ENCODE data around the gene MICAL3. TPM values are rescaled to one million over a fixed set of nuclear protein-coding genes. Genes with fewer than 3 reads are reported as not detected.

MICAL3 gene
- total and polyA plus RNA-seq, 2 donors from 2014 or later: 5.0 to 99.4 TPM

DNA sequence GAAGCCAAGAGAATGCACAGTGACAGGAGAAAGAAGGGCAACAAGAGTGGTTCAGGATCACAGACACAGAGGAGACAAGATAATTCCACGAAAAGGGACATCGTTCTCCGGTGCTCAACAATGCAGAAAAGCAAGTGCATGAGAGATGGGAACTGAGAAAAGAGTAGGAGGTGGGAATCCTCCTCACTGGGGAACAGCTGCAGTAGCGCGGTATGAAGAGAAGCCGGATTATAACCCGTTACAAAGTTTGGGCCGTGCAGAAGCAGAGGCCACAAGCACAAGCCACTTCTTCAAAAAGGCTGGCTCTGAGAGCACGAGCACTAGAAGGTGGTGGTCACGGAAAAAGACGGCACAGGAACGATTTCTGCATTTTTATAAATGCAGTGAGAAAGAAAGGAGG lies 135.9 kb downstream of the MICAL3 start:
- H3K9me3 ChIP-seq (ENCODE audit: control insufficient read depth in 2 of 3, insufficient read depth in 1 of 3, low read length in 3 of 3): no peaks in the 10 kb centered on the region
- no peak for FAIRE-seq
- peaks cover 0 to 5% (median 3%) of the 10 kb centered on the region in 3 donors for H3K4me1 ChIP-seq (ENCODE audit: control insufficient read depth in 2 of 3, insufficient read depth in 2 of 3, low read depth in 1 of 3, low read length in 3 of 3)
- intact Hi-C loops (cut with DNase I): no loop called here
- no peak overlapping the region for H3K27ac ChIP-seq (ENCODE audit: low read depth in 2 of 2, low read length in 2 of 2)
- no peaks in the 10 kb centered on the region for H3K27me3 ChIP-seq (ENCODE audit: control insufficient read depth, insufficient read depth, low read length)
- DNase-seq: no peak
- H3K36me3 ChIP-seq (ENCODE audit: control insufficient read depth in 2 of 3, insufficient read depth in 3 of 3, low read length in 3 of 3): peaks cover 0 to 45% (median 34%) of the 10 kb centered on the region in 3 donors
- no peak overlapping the region for H3K4me3 ChIP-seq (ENCODE audit: low read length in 3 of 3)
- TF ChIP-seq, protein P1, sequence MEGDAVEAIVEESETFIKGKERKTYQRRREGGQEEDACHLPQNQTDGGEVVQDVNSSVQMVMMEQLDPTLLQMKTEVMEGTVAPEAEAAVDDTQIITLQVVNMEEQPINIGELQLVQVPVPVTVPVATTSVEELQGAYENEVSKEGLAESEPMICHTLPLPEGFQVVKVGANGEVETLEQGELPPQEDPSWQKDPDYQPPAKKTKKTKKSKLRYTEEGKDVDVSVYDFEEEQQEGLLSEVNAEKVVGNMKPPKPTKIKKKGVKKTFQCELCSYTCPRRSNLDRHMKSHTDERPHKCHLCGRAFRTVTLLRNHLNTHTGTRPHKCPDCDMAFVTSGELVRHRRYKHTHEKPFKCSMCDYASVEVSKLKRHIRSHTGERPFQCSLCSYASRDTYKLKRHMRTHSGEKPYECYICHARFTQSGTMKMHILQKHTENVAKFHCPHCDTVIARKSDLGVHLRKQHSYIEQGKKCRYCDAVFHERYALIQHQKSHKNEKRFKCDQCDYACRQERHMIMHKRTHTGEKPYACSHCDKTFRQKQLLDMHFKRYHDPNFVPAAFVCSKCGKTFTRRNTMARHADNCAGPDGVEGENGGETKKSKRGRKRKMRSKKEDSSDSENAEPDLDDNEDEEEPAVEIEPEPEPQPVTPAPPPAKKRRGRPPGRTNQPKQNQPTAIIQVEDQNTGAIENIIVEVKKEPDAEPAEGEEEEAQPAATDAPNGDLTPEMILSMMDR (IDR thresholded peaks at IDR 0.05; ENCODE audit: borderline replicate concordance, extremely low read depth, insufficient read depth): no peak
- no peak overlapping the region for H3K9ac ChIP-seq (ENCODE audit: low read length in 3 of 3)

DNA sequence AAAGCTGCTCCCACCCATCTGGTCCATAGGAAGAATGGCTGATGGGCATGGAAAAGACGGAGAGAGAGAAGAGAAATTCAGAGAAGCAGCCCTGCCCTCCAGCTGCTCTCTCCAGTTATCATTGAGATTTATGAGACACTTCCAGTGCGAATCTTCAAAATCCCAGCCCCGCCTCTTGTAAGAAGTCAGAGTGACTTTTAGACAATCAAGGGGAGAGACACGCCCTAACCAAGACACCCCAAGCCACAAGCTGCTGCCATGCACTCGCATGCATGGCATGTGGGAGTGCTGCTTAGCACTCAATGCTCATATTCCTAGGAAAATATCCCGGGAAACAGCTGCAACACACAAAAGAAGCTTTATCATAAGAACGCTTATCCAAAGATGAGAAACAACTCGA lies 139.5 kb downstream of the MICAL3 start:
- intact Hi-C loops (cut with DNase I): no loop called here
- H3K9me3 ChIP-seq (ENCODE audit: control insufficient read depth in 2 of 3, insufficient read depth in 1 of 3, low read length in 3 of 3): no peaks in the 10 kb centered on the region
- no peak overlapping the region for H3K9ac ChIP-seq (ENCODE audit: low read length in 3 of 3)
- TF ChIP-seq, protein P1 (IDR thresholded peaks at IDR 0.05; ENCODE audit: borderline replicate concordance, extremely low read depth, insufficient read depth): no peak
- no peak overlapping the region for H3K4me3 ChIP-seq (ENCODE audit: low read length in 3 of 3)
- DNase-seq: no peak
- FAIRE-seq: no peak
- peaks cover 0 to 53% (median 37%) of the 10 kb centered on the region in 3 donors for H3K36me3 ChIP-seq (ENCODE audit: control insufficient read depth in 2 of 3, insufficient read depth in 3 of 3, low read length in 3 of 3)
- H3K4me1 ChIP-seq (ENCODE audit: control insufficient read depth in 2 of 3, insufficient read depth in 2 of 3, low read depth in 1 of 3, low read length in 3 of 3): peaks cover 0 to 3% (median 0%) of the 10 kb centered on the region in 3 donors
- no peaks in the 10 kb centered on the region for H3K27me3 ChIP-seq (ENCODE audit: control insufficient read depth, insufficient read depth, low read length)
- no peak overlapping the region for H3K27ac ChIP-seq (ENCODE audit: low read depth in 2 of 2, low read length in 2 of 2)

DNA sequence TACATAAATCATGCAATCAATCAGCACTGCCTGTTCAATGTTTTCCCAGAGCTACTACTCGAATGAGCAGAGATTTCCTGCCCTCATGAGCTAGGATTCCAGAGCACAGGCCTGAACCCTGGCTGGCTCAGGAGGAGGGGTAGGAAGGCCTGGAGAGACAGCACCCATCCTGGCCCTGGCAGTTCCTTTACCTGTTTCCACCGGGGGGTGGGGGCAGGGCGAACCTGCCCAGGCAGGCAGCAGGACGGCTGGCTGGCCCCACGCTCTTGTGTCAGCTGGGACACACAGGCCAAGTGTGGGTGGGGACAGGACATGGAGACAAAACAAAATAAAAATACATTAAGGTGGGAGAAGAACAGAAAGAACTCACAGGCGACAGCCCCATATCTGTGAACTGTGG lies 140.3 kb downstream of the MICAL3 start:
- DNase-seq (no peak), FAIRE-seq (no peak)
- Histone ChIP-seq H3K4me1 (ENCODE audit: control insufficient read depth in 2 of 3, insufficient read depth in 2 of 3, low read depth in 1 of 3, low read length in 3 of 3) (peaks cover 0 to 3% (median 0%) of the 10 kb centered on the region in 3 donors), H3K4me3 (ENCODE audit: low read length in 3 of 3) (no peak overlapping the region), H3K27ac (ENCODE audit: low read depth in 2 of 2, low read length in 2 of 2) (peak overlapping the region in 1 of 2 donors; percentile 9), H3K27me3 (ENCODE audit: control insufficient read depth, insufficient read depth, low read length) (no peaks in the 10 kb centered on the region), H3K9ac (ENCODE audit: low read length in 3 of 3) (no peak overlapping the region), H3K9me3 (ENCODE audit: control insufficient read depth in 2 of 3, insufficient read depth in 1 of 3, low read length in 3 of 3) (no peaks in the 10 kb centered on the region), H3K36me3 (ENCODE audit: control insufficient read depth in 2 of 3, insufficient read depth in 3 of 3, low read length in 3 of 3) (peaks cover 0 to 52% (median 36%) of the 10 kb centered on the region in 3 donors)
- TF ChIP-seq, protein P1 (IDR thresholded peaks at IDR 0.05; ENCODE audit: borderline replicate concordance, extremely low read depth, insufficient read depth): no peak
- intact Hi-C loops (cut with DNase I): no loop called here

DNA sequence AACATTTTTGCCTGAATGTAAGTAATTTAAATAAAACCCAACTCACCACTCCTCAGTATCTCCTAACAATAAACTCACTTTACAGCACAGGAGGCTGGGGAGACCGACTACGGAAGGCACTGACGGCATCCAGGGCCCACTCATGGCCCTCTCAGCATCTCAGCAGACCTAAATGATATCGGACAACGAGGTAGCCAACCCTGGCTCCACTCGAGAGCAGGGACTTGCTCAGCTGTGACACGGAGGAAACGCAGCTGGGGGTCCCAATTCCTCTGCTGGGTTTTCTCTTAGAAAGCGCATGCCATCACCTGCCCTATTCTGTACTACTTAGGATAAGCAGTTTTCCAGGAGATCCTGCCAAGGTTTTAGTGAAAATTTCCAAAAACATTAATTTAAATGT lies 141.0 kb downstream of the MICAL3 start:
- no peak for DNase-seq
- Histone ChIP-seq H3K27me3 (ENCODE audit: control insufficient read depth, insufficient read depth, low read length) (no peaks in the 10 kb centered on the region), H3K9me3 (ENCODE audit: control insufficient read depth in 2 of 3, insufficient read depth in 1 of 3, low read length in 3 of 3) (no peaks in the 10 kb centered on the region), H3K4me3 (ENCODE audit: low read length in 3 of 3) (no peak overlapping the region), H3K27ac (ENCODE audit: low read depth in 2 of 2, low read length in 2 of 2) (no peak overlapping the region), H3K36me3 (ENCODE audit: control insufficient read depth in 2 of 3, insufficient read depth in 3 of 3, low read length in 3 of 3) (peaks cover 0 to 48% (median 33%) of the 10 kb centered on the region in 3 donors), H3K4me1 (ENCODE audit: control insufficient read depth in 2 of 3, insufficient read depth in 2 of 3, low read depth in 1 of 3, low read length in 3 of 3) (peaks cover 0 to 3% (median 0%) of the 10 kb centered on the region in 3 donors), H3K9ac (ENCODE audit: low read length in 3 of 3) (no peak overlapping the region)
- TF ChIP-seq, protein P1 (IDR thresholded peaks at IDR 0.05; ENCODE audit: borderline replicate concordance, extremely low read depth, insufficient read depth): no peak
- FAIRE-seq: no peak
- intact Hi-C loops (cut with DNase I): no loop called here
